Chondrocyte (in vitro differentiated cells): Measurements from ENCODE around the gene SEC16A. TPM values are rescaled to one million over a fixed set of nuclear protein-coding genes. Genes with fewer than 3 reads are reported as not detected.

Source experiments
- DNase-seq: peaks from one replicate; pipeline ENCODE4 v3.0.0; 2021; ENCODE audit warnings: mixed read lengths, low spot score
- H3K27ac Mint-ChIP-seq: one replicate; pipeline ENCODE4 v1.8.0; 2021; ENCODE audit warnings: mild to moderate bottlenecking, moderate library complexity, mixed read lengths; ENCODE audit not compliant: unreplicated experiment
- H3K27me3 Mint-ChIP-seq: 2 replicates; pipeline ENCODE4 v1.8.0; 2021; ENCODE audit warnings: low read depth, mixed read lengths
- H3K36me3 Mint-ChIP-seq: 2 replicates; pipeline ENCODE4 v1.8.0; 2021; ENCODE audit warnings: low read depth, mixed read lengths
- H3K4me1 Mint-ChIP-seq: 2 replicates; pipeline ENCODE4 v1.8.0; 2021; ENCODE audit warnings: low read depth, mild to moderate bottlenecking, mixed read lengths
- H3K4me3 Mint-ChIP-seq: one replicate; pipeline ENCODE4 v1.8.0; 2021; ENCODE audit warnings: mild to moderate bottlenecking, moderate library complexity, mixed read lengths; ENCODE audit not compliant: unreplicated experiment
- H3K9me3 Mint-ChIP-seq: 2 replicates; pipeline ENCODE4 v1.8.0; 2021; ENCODE audit warnings: low read depth, mixed read lengths
- CTCF ChIP-seq: fragments of 200-600 bp; sonication (generic); IDR thresholded peaks from 2 replicates; pipeline ENCODE4 v1.5.0; 2021; ENCODE audit warnings: antibody characterized with exemption, mild to moderate bottlenecking, moderate library complexity
- total RNA-seq: library from RNA; stranded (reverse); gene quantifications from 3 replicates; pipeline ENCODE4 v1.2.1, GENCODE V29; 2021

SEC16A gene
- total RNA-seq, 1 donor from 2014 or later: 91.7 TPM

DNA sequence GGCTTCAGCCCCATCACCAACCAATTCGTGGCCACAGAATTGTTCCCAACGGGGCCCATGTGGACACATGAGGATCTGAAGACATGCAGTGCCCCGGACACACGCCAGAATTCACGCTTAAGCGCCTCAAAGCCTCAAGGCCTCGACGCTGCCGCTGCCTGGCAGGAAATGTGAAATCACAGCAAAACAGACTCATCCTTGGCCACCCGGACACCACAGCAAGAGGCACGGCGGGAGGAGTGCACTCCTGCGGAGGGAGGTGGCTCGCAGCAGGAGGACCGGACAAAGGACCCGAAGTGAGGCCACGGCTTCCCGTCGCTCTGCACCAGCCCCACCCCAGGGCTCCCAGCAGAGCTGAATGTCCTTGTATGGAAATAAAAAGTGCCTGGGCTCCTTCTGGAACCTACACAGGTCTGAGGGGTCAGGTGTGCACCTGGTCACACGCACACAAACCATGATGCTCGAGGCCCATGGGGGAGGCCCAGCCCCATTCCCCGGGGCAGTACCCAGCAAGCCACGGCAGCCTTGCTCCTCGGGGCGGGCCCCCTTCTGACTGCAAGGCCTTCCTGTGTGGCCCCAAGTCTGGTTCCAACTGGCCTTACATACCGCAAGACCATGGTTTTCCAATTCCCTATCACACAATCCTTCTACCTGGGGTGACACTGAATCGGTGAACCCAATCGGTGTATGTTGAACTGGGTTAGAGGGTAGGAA is 10.0 kb downstream of the SEC16A start:
- H3K9me3 Mint-ChIP-seq: no peaks in the 10 kb centered on the region

GRCh38 chr9:136471802-136472487 is 10.9 kb downstream of the SEC16A start:
- Mint-ChIP-seq H3K4me3 (no peak overlapping the region), H3K27me3 (no peaks in the 10 kb centered on the region), H3K36me3 (peaks cover 26% of the 10 kb centered on the region), H3K4me1 (no peaks in the 10 kb centered on the region), H3K27ac (no peak overlapping the region), H3K9me3 (no peaks in the 10 kb centered on the region)
- no peak for DNase-seq
- TF ChIP-seq CTCF: no peak

More for the DNA sequence above, 10.0 kb downstream of the SEC16A start:
- TF ChIP-seq CTCF: no peak
- DNase-seq: no peak
- Mint-ChIP-seq H3K27me3 (no peaks in the 10 kb centered on the region), H3K4me1 (no peaks in the 10 kb centered on the region), H3K4me3 (no peak overlapping the region), H3K36me3 (peaks cover 25% of the 10 kb centered on the region), H3K27ac (no peak overlapping the region)

GRCh38 chr9:136470792-136471469 is 11.9 kb downstream of the SEC16A start:
- Mint-ChIP-seq H3K4me3 (no peak overlapping the region), H3K9me3 (no peaks in the 10 kb centered on the region), H3K36me3 (peaks cover 30% of the 10 kb centered on the region), H3K27me3 (no peaks in the 10 kb centered on the region), H3K4me1 (no peaks in the 10 kb centered on the region), H3K27ac (no peak overlapping the region)
- DNase-seq: no peak
- no peak for TF ChIP-seq CTCF

DNA sequence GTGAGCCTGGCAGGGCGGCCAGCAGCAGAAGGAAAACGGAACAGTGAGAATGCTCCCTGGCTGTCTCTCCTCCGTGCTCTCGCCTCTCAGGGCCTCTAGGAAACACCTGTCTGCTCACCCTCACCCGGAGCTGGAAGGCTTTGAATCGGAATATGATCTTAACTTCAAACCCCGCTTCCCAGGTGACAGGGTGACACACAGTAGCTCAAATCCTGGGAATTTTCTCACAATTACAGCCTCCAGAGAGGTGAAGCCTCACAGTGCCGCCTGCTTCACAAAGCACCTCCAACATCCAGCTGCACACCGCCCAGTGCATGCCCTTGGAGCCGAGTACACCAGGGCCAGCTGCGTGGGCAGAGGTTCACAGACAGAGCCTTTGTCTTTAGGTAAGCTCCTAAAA is 12.5 kb downstream of the SEC16A start:
- DNase-seq: no peak
- Mint-ChIP-seq H3K4me3 (no peak overlapping the region), H3K9me3 (no peaks in the 10 kb centered on the region), H3K36me3 (peaks cover 27% of the 10 kb centered on the region), H3K27me3 (no peaks in the 10 kb centered on the region), H3K27ac (no peak overlapping the region), H3K4me1 (no peaks in the 10 kb centered on the region)
- TF ChIP-seq CTCF: no peak

DNA sequence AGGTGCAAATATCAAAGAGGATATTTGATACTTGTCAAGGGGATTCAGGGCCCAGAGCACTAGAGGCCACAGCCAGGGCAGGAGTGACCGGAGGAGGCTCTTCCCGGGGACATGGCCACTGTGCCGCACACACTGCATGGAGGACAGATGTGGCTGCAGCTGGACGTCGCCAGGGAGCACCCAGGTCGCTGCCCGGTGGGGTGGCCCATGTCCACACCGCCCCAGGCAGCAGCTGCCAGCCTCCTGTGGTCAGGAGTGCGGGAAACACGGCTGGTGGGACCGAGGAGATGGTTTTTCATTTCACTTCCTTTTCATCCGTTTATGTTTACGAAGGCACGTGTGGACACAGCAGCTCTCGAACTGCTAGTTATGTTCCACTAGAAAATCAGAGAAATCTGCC is 15.1 kb downstream of the SEC16A start:
- no peaks in the 10 kb centered on the region for H3K4me1 Mint-ChIP-seq

More for the DNA sequence above, 15.1 kb downstream of the SEC16A start:
- H3K27me3 Mint-ChIP-seq: no peaks in the 10 kb centered on the region
- H3K4me3 Mint-ChIP-seq: no peak overlapping the region
- no peaks in the 10 kb centered on the region for H3K9me3 Mint-ChIP-seq
- peaks cover 31% of the 10 kb centered on the region for H3K36me3 Mint-ChIP-seq
- DNase-seq: no peak
- H3K27ac Mint-ChIP-seq: no peak overlapping the region
- TF ChIP-seq CTCF: no peak
